HG03442 (cell line): ENCODE results near the gene CHML.

Experiments
- ATAC-seq: cut with Tn5 transposase; IDR thresholded peaks from one replicate; pipeline ENCODE4 v1.9.1; 2021; ENCODE audit warnings: mild to moderate bottlenecking, moderate library complexity; ENCODE audit not compliant: unreplicated experiment

Gene CHML

GRCh38 chr1:241622669-241623068 is 17.5 kb downstream of the CHML start:
- no peak for ATAC-seq

- ATAC-seq, result no peak
These were observed 22.7 kb downstream of the CHML start for GRCh38 chr1:241617426-241617825.

- ATAC-seq, result no peak
These were observed 24.9 kb downstream of the CHML start for GRCh38 chr1:241615043-241615974.

GRCh38 chr1:241614572-241614971 is 25.6 kb downstream of the CHML start:
- no peak for ATAC-seq

GRCh38 chr1:241614144-241614543 is 26.0 kb downstream of the CHML start:
- ATAC-seq, result no peak

- ATAC-seq, result no peak
These were observed 27.4 kb downstream of the CHML start for GRCh38 chr1:241612533-241613477.

- ATAC-seq, result no peak
These were observed 28.4 kb downstream of the CHML start for GRCh38 chr1:241611736-241612135.

GRCh38 chr1:241611063-241611462 is 29.1 kb downstream of the CHML start:
- peak; percentile 74 for ATAC-seq

- ATAC-seq, result no peak
These were observed 29.9 kb downstream of the CHML start for GRCh38 chr1:241610056-241610815.

- ATAC-seq, result peak; percentile 44
These were observed 31.7 kb downstream of the CHML start for GRCh38 chr1:241608379-241609033.

- ATAC-seq, result no peak
These were observed 32.7 kb downstream of the CHML start for GRCh38 chr1:241607497-241607896.

- no peak for ATAC-seq
These were observed 33.6 kb downstream of the CHML start for GRCh38 chr1:241606544-241606943.

- no peak for ATAC-seq
These were observed 34.9 kb downstream of the CHML start for GRCh38 chr1:241605146-241605805.

GRCh38 chr1:241603731-241604245 is 36.4 kb downstream of the CHML start:
- peak; percentile 27 for ATAC-seq

GRCh38 chr1:241600496-241600901 is 39.7 kb downstream of the CHML start:
- ATAC-seq, result peak; percentile 86

GRCh38 chr1:241598249-241598648 is 41.9 kb downstream of the CHML start:
- ATAC-seq, result no peak

GRCh38 chr1:241596633-241597032 is 43.5 kb downstream of the CHML start:
- ATAC-seq, result no peak

- no peak for ATAC-seq
These were observed 47.0 kb downstream of the CHML start for GRCh38 chr1:241593186-241593585.

GRCh38 chr1:241592273-241592958 is 47.8 kb downstream of the CHML start:
- ATAC-seq, result peak; percentile 84
